Measurements from ENCODE around the gene POLL.
"Not testable (repeated sequence)": the region's sequence is repeated elsewhere in the genome, so short reads cannot be mapped to it uniquely, and the experiment has no call there.

The POLL gene

DNA sequence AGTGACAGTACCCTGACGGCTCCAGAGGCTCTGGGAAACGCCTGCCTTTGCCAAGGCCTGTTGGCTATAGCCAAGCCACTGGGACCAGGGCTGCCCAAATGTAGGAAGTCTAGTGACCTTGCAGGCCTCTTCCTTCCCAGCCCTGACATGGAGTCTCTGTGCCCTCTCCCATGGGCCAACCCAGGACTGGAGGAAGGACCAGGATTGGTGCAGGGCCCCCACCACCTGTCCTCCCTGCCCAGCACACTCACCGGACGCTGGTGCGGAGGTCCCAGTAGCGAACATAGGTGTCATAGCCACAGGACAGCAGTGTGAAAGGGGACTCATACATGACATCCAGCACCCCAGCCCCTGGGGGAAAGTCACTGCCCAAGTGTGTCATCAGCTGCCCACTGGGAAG, 24.0 kb upstream of the POLL start:
- FAIRE-seq (peak; percentile 33), DNase-seq (ENCODE audit: insufficient read length, low spot score) (no peak)
- TF ChIP-seq POLR2AphosphoS5 (IDR thresholded peaks at IDR 0.05; ENCODE audit: low read depth, low read length): no peak
- TF ChIP-seq PAX5 (IDR thresholded peaks at IDR 0.05; ENCODE audit: insufficient read depth, low read length, severe bottlenecking): no peak

DNA sequence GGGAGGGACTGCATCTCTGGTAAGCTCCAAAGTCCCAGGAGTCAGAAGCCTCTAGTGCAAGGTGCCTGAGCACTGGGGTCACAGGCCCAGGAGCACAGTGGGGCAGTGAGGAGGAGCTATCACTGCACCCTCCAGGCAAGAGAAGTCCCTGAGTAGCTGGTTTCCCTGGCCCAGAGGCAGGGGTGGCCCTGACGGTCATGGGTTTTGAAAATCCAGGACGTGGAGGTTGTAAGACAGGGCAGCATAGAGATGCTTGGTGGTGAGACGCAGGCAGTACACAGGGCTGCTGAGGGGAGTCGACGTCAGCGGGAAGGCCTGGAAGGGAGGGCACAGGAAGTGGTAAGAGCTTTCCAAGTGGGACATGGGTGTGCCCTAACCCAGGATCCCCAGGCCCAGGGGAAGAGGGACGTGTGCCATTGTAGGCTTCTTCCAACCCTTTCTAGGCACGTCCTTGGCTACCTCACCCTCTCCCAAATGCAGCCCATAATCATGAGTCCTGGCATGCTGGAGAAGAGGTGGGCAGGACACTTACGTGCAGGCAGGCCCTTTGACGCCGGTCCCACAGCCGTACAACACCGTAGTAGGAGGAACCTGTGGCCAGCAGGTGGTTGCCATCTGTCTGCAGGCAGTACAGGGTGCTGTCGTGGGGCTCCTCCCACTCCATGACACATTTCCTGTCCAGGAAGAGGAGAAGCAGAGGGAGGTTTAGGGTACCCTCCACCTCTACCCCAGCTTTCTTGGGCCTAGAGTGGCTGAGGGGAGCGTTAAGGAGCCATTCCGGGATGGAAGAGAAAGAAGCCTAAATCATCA, 23.2 kb upstream of the POLL start:
- no peak for TF ChIP-seq PAX5 (IDR thresholded peaks at IDR 0.05; ENCODE audit: insufficient read depth, low read length, severe bottlenecking)
- no peak for TF ChIP-seq POU2F2 (IDR thresholded peaks at IDR 0.05; ENCODE audit: low read depth, low read length)
- TF ChIP-seq SPI1 (IDR thresholded peaks at IDR 0.05; ENCODE audit: low read depth, low read length): no peak
- no peak for TF ChIP-seq TAF1 (IDR thresholded peaks at IDR 0.05; ENCODE audit: low read depth, low read length)
- no peak for TF ChIP-seq POLR2A (IDR thresholded peaks at IDR 0.05; ENCODE audit: low read depth, low read length)
- no peak for TF ChIP-seq POLR2AphosphoS5 (IDR thresholded peaks at IDR 0.05; ENCODE audit: low read depth, low read length)
- no peak for DNase-seq (ENCODE audit: insufficient read length, low spot score)
- no peak for FAIRE-seq

DNA sequence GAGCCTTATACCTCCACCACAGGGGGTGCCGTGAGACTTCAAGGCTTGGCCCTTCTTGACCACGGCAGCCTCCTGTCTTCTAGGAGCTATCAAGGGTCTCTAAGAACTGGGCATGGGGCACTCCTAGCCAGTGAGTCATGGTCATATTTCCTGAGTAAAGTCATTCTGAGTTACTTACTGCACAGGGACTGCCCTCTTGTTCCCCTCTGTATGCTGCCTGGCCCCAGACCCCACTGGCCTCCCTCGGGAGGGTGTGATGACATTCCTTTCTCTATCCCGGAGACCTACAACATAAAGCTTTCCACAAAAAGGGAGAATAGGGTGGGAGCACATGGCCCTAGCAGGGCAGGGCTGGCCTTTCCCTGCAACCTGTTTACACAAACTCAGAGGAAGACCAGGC, 21.4 kb upstream of the POLL start:
- TF ChIP-seq PAX5 (IDR thresholded peaks at IDR 0.05; ENCODE audit: insufficient read depth, low read length, severe bottlenecking) (no peak), TAF1 (IDR thresholded peaks at IDR 0.05; ENCODE audit: low read depth, low read length) (no peak)
- FAIRE-seq: no peak
- no peak for DNase-seq (ENCODE audit: insufficient read length, low spot score)

DNA sequence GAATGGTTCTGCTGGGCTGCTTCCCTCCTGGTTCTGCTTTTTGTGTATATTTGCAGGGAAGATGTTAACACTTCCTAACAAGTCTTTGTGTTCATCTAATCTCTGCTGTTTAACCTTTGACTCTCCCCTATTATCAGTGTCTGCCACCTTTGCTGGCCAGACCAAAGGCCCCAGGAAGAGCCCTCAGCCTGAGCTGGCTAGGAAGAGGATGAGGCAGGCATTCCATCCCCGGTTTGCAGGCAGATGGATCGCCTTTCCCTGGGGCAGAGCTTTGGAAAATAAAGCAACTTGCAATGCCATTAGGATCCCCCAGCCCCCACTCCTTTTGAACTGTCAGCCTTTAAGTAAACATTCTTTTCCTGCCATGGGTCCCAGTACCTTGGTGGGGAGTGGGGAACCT, 19.1 kb upstream of the POLL start:
- TF ChIP-seq POLR2A (IDR thresholded peaks at IDR 0.05; ENCODE audit: low read depth, low read length) (no peak), TAF1 (IDR thresholded peaks at IDR 0.05; ENCODE audit: low read depth, low read length) (no peak), SPI1 (IDR thresholded peaks at IDR 0.05; ENCODE audit: low read depth, low read length) (no peak), PAX5 (IDR thresholded peaks at IDR 0.05; ENCODE audit: insufficient read depth, low read length, severe bottlenecking) (no peak)
- FAIRE-seq: no peak
- no peak for DNase-seq (ENCODE audit: insufficient read length, low spot score)

- FAIRE-seq: peak; percentile 97
- peak; percentile 77 for DNase-seq (ENCODE audit: insufficient read length, low spot score)
- no peak for TF ChIP-seq POLR2A (IDR thresholded peaks at IDR 0.05; ENCODE audit: low read depth, low read length)
- no peak for TF ChIP-seq PAX5 (IDR thresholded peaks at IDR 0.05; ENCODE audit: insufficient read depth, low read length, severe bottlenecking)
- TF ChIP-seq POLR2AphosphoS5 (IDR thresholded peaks at IDR 0.05; ENCODE audit: low read depth, low read length): no peak
- TF ChIP-seq SPI1 (IDR thresholded peaks at IDR 0.05; ENCODE audit: low read depth, low read length): no peak
- no peak for TF ChIP-seq TAF1 (IDR thresholded peaks at IDR 0.05; ENCODE audit: low read depth, low read length)
- no peak for TF ChIP-seq POU2F2 (IDR thresholded peaks at IDR 0.05; ENCODE audit: low read depth, low read length)
These were observed 14.8 kb upstream of the POLL start for GRCh38 chr10:101602761-101603398.

GRCh38 chr10:101601541-101601940, 13.5 kb upstream of the POLL start:
- no peak for DNase-seq (ENCODE audit: insufficient read length, low spot score)
- TF ChIP-seq POU2F2 (IDR thresholded peaks at IDR 0.05; ENCODE audit: low read depth, low read length) (no peak), PAX5 (IDR thresholded peaks at IDR 0.05; ENCODE audit: insufficient read depth, low read length, severe bottlenecking) (no peak), POLR2A (IDR thresholded peaks at IDR 0.05; ENCODE audit: low read depth, low read length) (no peak), SPI1 (IDR thresholded peaks at IDR 0.05; ENCODE audit: low read depth, low read length) (no peak), TAF1 (IDR thresholded peaks at IDR 0.05; ENCODE audit: low read depth, low read length) (no peak), POLR2AphosphoS5 (IDR thresholded peaks at IDR 0.05; ENCODE audit: low read depth, low read length) (no peak)
- no peak for FAIRE-seq

DNA sequence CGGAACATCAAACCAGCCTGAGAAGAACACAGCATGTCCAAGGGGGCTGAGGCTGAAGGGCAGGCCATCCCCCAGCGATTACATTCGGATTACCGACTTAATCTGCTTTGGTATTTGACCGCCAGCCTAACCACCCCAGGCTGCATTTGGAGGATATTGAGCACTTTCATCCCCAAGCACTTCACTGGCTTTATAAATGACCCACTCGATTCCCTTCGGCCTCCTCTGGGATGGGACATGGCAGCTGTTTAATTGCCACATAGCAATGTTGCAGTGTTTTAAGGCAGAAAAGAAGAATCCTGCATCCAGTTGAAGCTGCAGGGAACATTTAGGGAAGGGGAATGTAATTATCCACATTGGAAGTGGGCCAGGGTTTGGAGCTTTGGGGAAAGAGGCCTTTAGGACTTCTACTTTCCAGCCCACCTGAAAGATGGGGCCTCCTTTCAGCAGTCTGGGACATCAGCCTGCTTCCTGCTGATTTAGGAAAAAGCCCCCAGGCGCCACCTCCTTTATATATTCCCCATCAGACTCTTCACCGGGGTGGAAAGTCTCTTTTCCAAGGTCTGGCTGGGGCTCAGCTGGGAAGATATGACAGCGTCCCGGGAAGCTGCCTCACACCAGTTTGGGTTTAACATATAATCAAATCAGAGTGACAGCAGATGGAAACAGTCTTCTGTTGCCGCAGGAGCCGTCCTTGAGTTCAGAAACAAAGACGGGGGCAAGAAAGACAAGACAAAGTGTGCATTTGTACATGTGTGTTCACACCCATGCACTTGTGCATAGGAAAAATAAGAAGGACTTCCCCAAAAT, 9.2 kb upstream of the POLL start:
- DNase-seq (ENCODE audit: insufficient read length, low spot score): no peak
- FAIRE-seq: no peak
- TF ChIP-seq POLR2AphosphoS5 (IDR thresholded peaks at IDR 0.05; ENCODE audit: low read depth, low read length): no peak
- TF ChIP-seq SPI1 (IDR thresholded peaks at IDR 0.05; ENCODE audit: low read depth, low read length): no peak
- TF ChIP-seq POU2F2 (IDR thresholded peaks at IDR 0.05; ENCODE audit: low read depth, low read length): no peak
- no peak for TF ChIP-seq PAX5 (IDR thresholded peaks at IDR 0.05; ENCODE audit: insufficient read depth, low read length, severe bottlenecking)

GRCh38 chr10:101595591-101596433, 7.8 kb upstream of the POLL start:
- no peak for TF ChIP-seq POLR2AphosphoS5 (IDR thresholded peaks at IDR 0.05; ENCODE audit: low read depth, low read length)
- TF ChIP-seq POU2F2 (IDR thresholded peaks at IDR 0.05; ENCODE audit: low read depth, low read length): no peak
- no peak for TF ChIP-seq PAX5 (IDR thresholded peaks at IDR 0.05; ENCODE audit: insufficient read depth, low read length, severe bottlenecking)
- no peak for TF ChIP-seq POLR2A (IDR thresholded peaks at IDR 0.05; ENCODE audit: low read depth, low read length)
- FAIRE-seq: no peak
- DNase-seq (ENCODE audit: insufficient read length, low spot score): no peak

GRCh38 chr10:101593331-101593730, 5.3 kb upstream of the POLL start:
- FAIRE-seq; DNase-seq (ENCODE audit: insufficient read length, low spot score): not testable (repeated sequence)

Data from GM12891 (cell line).